Transverse colon (tissue), 4 donors: ENCODE results near the gene GALR2.

Source experiments
- POLR2A ChIP-seq: fragments of 450-650 bp; IDR thresholded peaks from one replicate; pipeline ENCODE4 v1.6.1; 2016; ENCODE audit warnings: antibody characterized with exemption, mild to moderate bottlenecking, moderate library complexity
- POLR2AphosphoS5 ChIP-seq, 3 donors: sonication (generic); formaldehyde crosslinking; IDR thresholded peaks; one replicate each; pipeline ENCODE4 v1.6.1; 2016; ENCODE audit warnings: antibody characterized with exemption in 3 of 3
- TF ChIP-seq, protein P1 (sequence below), 5 experiments: fragments of 200-600 bp in 3 of 5; fragments of 450-650 bp in 2 of 5; sonication (generic) in 3 of 5; IDR thresholded peaks; 1 replicate in 2 of 5; 2 replicates in 3 of 5; pipeline ENCODE4 v1.5.1; 2016 to 2017; ENCODE audit warnings: antibody characterized with exemption in 5 of 5, inconsistent platforms in 3 of 5, mild to moderate bottlenecking in 2 of 5, moderate library complexity in 1 of 5

DNA sequence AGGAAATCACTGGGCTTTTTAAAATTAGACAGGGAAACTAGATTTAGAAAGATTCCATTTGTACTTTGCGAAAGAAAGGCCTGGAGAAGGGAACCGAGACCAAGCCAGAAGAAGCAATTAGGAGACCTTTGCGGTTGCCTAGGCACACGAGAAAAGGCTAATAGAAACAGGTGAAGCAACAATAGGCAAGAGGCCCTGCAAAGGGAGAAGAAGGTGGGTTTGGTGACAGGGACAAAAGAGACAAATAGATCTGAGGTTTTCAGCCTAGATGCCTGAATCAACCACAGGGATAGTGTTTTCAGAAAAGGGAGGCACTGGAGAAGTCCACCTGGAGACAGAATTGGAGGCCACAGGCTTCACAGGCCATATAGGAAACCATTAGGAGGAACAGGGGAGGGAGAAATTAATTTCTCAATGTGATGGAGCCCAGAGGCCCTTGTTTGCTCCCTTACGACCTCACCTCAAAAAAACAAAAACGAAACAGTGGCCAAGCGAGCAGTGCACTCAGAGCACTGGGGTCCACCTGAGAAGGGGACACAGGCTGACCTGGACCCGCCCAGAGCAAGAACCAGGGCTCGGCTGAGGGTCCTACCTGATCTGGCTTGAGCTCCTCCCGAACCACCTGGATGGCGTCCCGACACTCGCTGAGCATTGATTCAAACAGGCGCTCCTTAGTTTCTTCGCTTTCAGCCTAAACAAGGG is 24.6 kb upstream of the GALR2 start:
- TF ChIP-seq, protein P1, sequence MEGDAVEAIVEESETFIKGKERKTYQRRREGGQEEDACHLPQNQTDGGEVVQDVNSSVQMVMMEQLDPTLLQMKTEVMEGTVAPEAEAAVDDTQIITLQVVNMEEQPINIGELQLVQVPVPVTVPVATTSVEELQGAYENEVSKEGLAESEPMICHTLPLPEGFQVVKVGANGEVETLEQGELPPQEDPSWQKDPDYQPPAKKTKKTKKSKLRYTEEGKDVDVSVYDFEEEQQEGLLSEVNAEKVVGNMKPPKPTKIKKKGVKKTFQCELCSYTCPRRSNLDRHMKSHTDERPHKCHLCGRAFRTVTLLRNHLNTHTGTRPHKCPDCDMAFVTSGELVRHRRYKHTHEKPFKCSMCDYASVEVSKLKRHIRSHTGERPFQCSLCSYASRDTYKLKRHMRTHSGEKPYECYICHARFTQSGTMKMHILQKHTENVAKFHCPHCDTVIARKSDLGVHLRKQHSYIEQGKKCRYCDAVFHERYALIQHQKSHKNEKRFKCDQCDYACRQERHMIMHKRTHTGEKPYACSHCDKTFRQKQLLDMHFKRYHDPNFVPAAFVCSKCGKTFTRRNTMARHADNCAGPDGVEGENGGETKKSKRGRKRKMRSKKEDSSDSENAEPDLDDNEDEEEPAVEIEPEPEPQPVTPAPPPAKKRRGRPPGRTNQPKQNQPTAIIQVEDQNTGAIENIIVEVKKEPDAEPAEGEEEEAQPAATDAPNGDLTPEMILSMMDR (IDR thresholded peaks at IDR 0.05): no peak
- no peak for TF ChIP-seq POLR2A
- TF ChIP-seq POLR2AphosphoS5 (IDR thresholded peaks at IDR 0.05): no peak
